ENCODE data around the gene PAK1. TPM values are rescaled to one million over a fixed set of nuclear protein-coding genes. Genes with fewer than 3 reads are reported as not detected.

PAK1 gene
- total and polyA plus RNA-seq, 10 of the 15 experiments (the other 5 are each of a cell fraction or from before 2014, with no cell fraction given), result 43.8 to 321 (median 110) TPM

- POLR2A ChIA-PET, result no interaction called here
- H3K79me2 ChIP-seq (ENCODE audit: control insufficient read depth, insufficient read depth, low read length), result no peaks in the 10 kb centered on the region
Measured at GRCh38 chr11:77361184-77361583, 112.7 kb downstream of the PAK1 start.

More at GRCh38 chr11:77361184-77361583, 112.7 kb downstream of the PAK1 start:
- H3K4me1 ChIP-seq (ENCODE audit: control insufficient read depth, insufficient read depth, low read length), result no peaks in the 10 kb centered on the region
- in situ Hi-C loops (cut with MboI) (no loop called here), intact Hi-C loops (cut with micrococcal nuclease; ENCODE audit: unreplicated experiment) (no loop called here)
- H3K9ac ChIP-seq (ENCODE audit: control insufficient read depth, insufficient read depth, low read length), result no peak overlapping the region
- H2AFZ ChIP-seq (ENCODE audit: control insufficient read depth, low read depth, low read length), result no peak overlapping the region
- no peak overlapping the region for H3K4me3 ChIP-seq
- H3K9me3 ChIP-seq (replicated peaks; ENCODE audit: control insufficient read depth, insufficient read depth, low read length), result no peaks in the 10 kb centered on the region; the same call in 2 of the 3 replicates
- ChIA-PET CTCF (no interaction called here), RAD21 (ENCODE audit: unreplicated experiment) (no interaction called here), SMC1A (ENCODE audit: uncharacterized antibody, unreplicated experiment) (no interaction called here)
- no peak for FAIRE-seq
- no peak for DNase-seq (ENCODE audit: low read depth, low spot score)
- no peak overlapping the region for H3K27ac ChIP-seq (ENCODE audit: control insufficient read depth, insufficient read depth)
- no TSS peak for BruUV-seq (replicated peaks)
- H3K36me3 ChIP-seq (ENCODE audit: control insufficient read depth in 2 of 2, insufficient read depth in 2 of 2, low read length in 1 of 2), result peaks cover 0 to 18% of the 10 kb centered on the region in 2 experiments; a peak in 3 of 4 replicates
- H3K27me3 ChIP-seq (replicated peaks in 1 of 2; ENCODE audit: control insufficient read depth in 2 of 2, insufficient read depth in 2 of 2, low read length in 1 of 2), result no peaks in the 10 kb centered on the region
- no peaks in the 10 kb centered on the region for H4K20me1 ChIP-seq (ENCODE audit: control insufficient read depth, insufficient read depth)
- no peak overlapping the region for H3K4me2 ChIP-seq (ENCODE audit: control insufficient read depth, insufficient read depth)
- ATAC-seq, result no peak
- TF ChIP-seq WRNIP1 (IDR thresholded peaks at IDR 0.05; ENCODE audit: borderline replicate concordance, low read depth, low read length), result no peak
- no peak for TF ChIP-seq ATF3 (IDR thresholded peaks at IDR 0.05; ENCODE audit: borderline replicate concordance, extremely low read depth, low read depth, low read length)
- no peak for TF ChIP-seq BRCA1 (IDR thresholded peaks at IDR 0.05; ENCODE audit: low read depth, low read length)
- TF ChIP-seq NFXL1 (IDR thresholded peaks at IDR 0.05; ENCODE audit: borderline replicate concordance), result no peak
- TF ChIP-seq ATF7 (IDR thresholded peaks at IDR 0.05; ENCODE audit: low read depth), result no peak
- no peak for TF ChIP-seq NFYA (IDR thresholded peaks at IDR 0.05; ENCODE audit: borderline replicate concordance, low read depth, low read length)
- no peak for TF ChIP-seq MTA2 (IDR thresholded peaks at IDR 0.05; ENCODE audit: low read depth)
- no peak for TF ChIP-seq ELK1 (IDR thresholded peaks at IDR 0.05; ENCODE audit: low read depth, low read length)
- TF ChIP-seq KLF5 (IDR thresholded peaks at IDR 0.05; ENCODE audit: partially characterized antibody), result no peak
- no peak for TF ChIP-seq BCLAF1 (IDR thresholded peaks at IDR 0.05)
- no peak for TF ChIP-seq JUNB (IDR thresholded peaks at IDR 0.05)
- no peak for TF ChIP-seq ZSCAN29 (IDR thresholded peaks at IDR 0.05)
- TF ChIP-seq PAX5 (IDR thresholded peaks at IDR 0.05; ENCODE audit: borderline replicate concordance, low read depth, low read length), result no peak
- TF ChIP-seq RBBP5 (conservative IDR thresholded peaks at IDR 0.05), result no peak
- TF ChIP-seq CBX3 (IDR thresholded peaks at IDR 0.05; ENCODE audit: borderline replicate concordance, low read depth), result no peak
- 99% methylated on average over 3 of the region's 3 CpGs for WGBS (ENCODE audit: insufficient coverage, insufficient replicate concordance, low lambda C conversion rate, missing lambda C conversion rate)

Data from GM12878 (cell line).